SK-N-SH (cell line): Measurements from ENCODE around the gene PBXIP1. TPM values are rescaled to one million over a fixed set of nuclear protein-coding genes. Genes with fewer than 3 reads are reported as not detected.

Source experiments
- CTCF ChIA-PET: fragments of 300-600, 350-600 bp; formaldehyde crosslinking; extraction: SDS; loops from one replicate; lab custom pipeline; 2021; lab: Yijun Ruan, JAX
- POLR2A ChIA-PET: fragments of 350-600 bp; sonication (Branson Sonifier 250); formaldehyde crosslinking; extraction: SDS; loops from one replicate; lab custom pipeline; 2020; ENCODE audit warnings: antibody characterized with exemption, inconsistent platforms; lab: Yijun Ruan, JAX
- DNase-seq: peaks from one replicate; pipeline ENCODE4 v3.0.0; 2012
- H2AFZ ChIP-seq: fragments of 200-600 bp; sonication (generic); 2 replicates; pipeline ENCODE4 v1.8.1; 2016; ENCODE audit warnings: antibody characterized with exemption, mild to moderate bottlenecking, low read depth
- H3F3A ChIP-seq: fragments of 200-600 bp; sonication (generic); replicated peaks from 2 replicates; pipeline ENCODE3; 2016; ENCODE audit warnings: antibody characterized with exemption, mild to moderate bottlenecking; ENCODE audit not compliant: insufficient read depth
- H3K27ac ChIP-seq, 2 experiments: fragments of 200-500 bp in 1 of 2; fragments of 200-600 bp in 1 of 2; sonication (Bioruptor generic) in 1 of 2; sonication (generic), shearing (Covaris generic) in 1 of 2; 2 replicates each; pipeline versions ENCODE4 v1.5.1 to v1.6.1; 2014 to 2016; ENCODE audit warnings: low read depth in 2 of 2, inconsistent platforms in 1 of 2, low read length in 1 of 2, mild to moderate bottlenecking in 1 of 2, mixed read lengths in 1 of 2
- H3K27me3 ChIP-seq: fragments of 200-600 bp; sonication (generic), shearing (Covaris generic); 2 replicates; pipeline ENCODE4 v1.6.1; 2016; ENCODE audit warnings: mixed run types; ENCODE audit not compliant: insufficient read depth
- H3K36me3 ChIP-seq, 2 experiments: fragments of 200-500 bp in 1 of 2; fragments of 200-600 bp in 1 of 2; sonication (Bioruptor generic) in 1 of 2; sonication (generic) in 1 of 2; replicated peaks in 1 of 2; 2 replicates each; pipeline versions ENCODE3 to v1.5.1; 2014 to 2016; ENCODE audit warnings: low read length in 1 of 2, mild to moderate bottlenecking in 1 of 2; ENCODE audit not compliant: insufficient read depth in 2 of 2, control insufficient read depth in 1 of 2
- H3K4me1 ChIP-seq, 2 experiments: fragments of 200-500 bp in 1 of 2; fragments of 200-600 bp in 1 of 2; sonication (Bioruptor generic) in 1 of 2; sonication (generic), shearing (Covaris generic) in 1 of 2; 2 replicates each; pipeline versions ENCODE4 v1.5.1 to v1.6.1; 2014 to 2016; ENCODE audit warnings: low read depth in 1 of 2, low read length in 1 of 2, mixed run types in 1 of 2; ENCODE audit not compliant: insufficient read depth in 2 of 2, control insufficient read depth in 1 of 2
- H3K4me2 ChIP-seq: fragments of 200-600 bp; sonication (generic), shearing (Covaris generic); 2 replicates; pipeline ENCODE4 v1.6.1; 2017; ENCODE audit warnings: mixed run types
- H3K4me3 ChIP-seq, 2 experiments: fragments of 200-500 bp in 1 of 2; fragments of 200-600 bp in 1 of 2; sonication (Bioruptor generic) in 1 of 2; sonication (generic), shearing (Covaris generic) in 1 of 2; 2 replicates each; pipeline versions ENCODE4 v1.5.1 to v1.8.1; 2014 to 2016; ENCODE audit warnings: low read depth in 2 of 2, inconsistent platforms in 1 of 2, low read length in 1 of 2, mild to moderate bottlenecking in 1 of 2, mixed read lengths in 1 of 2, moderate library complexity in 1 of 2
- H3K79me2 ChIP-seq: fragments of 200-600 bp; sonication (generic); 2 replicates; pipeline ENCODE4 v1.8.1; 2017; ENCODE audit warnings: mild to moderate bottlenecking; ENCODE audit not compliant: insufficient read depth
- H3K9ac ChIP-seq: fragments of 200-600 bp; sonication (generic); 2 replicates; pipeline ENCODE4 v1.6.1; 2017; ENCODE audit warnings: mixed run types
- H3K9me2 ChIP-seq: fragments of 200-600 bp; sonication (generic); 2 replicates; pipeline ENCODE4 v1.6.1; 2017; ENCODE audit warnings: mixed run types
- H3K9me3 ChIP-seq: fragments of 200-600 bp; sonication (generic); 2 replicates; pipeline ENCODE4 v1.6.1; 2017; ENCODE audit warnings: mixed run types, mild to moderate bottlenecking, moderate library complexity
- H4K20me1 ChIP-seq: fragments of 200-600 bp; sonication (generic); 2 replicates; pipeline ENCODE4 v1.6.1; 2017; ENCODE audit warnings: mild to moderate bottlenecking, mixed run types; ENCODE audit not compliant: insufficient read depth
- ELF1 ChIP-seq: IDR thresholded peaks from 2 replicates; pipeline ENCODE4 v1.4.0; 2012
- FOSL2 ChIP-seq: IDR thresholded peaks from 2 replicates; pipeline ENCODE4 v1.4.0; 2012; ENCODE audit warnings: low read depth, mild to moderate bottlenecking, moderate library complexity, borderline replicate concordance
- FOXJ3 ChIP-seq: sonication (generic); formaldehyde crosslinking; IDR thresholded peaks from 2 replicates; pipeline ENCODE4 v1.5.1; 2020; ENCODE audit warnings: mild to moderate bottlenecking, missing genetic modification reagents
- FOXM1 ChIP-seq: IDR thresholded peaks from 2 replicates; pipeline ENCODE4 v1.4.0; 2012; ENCODE audit warnings: low read depth, mild to moderate bottlenecking
- GABPA ChIP-seq: IDR thresholded peaks from 2 replicates; pipeline ENCODE4 v1.4.0; 2012; ENCODE audit warnings: low read depth, mild to moderate bottlenecking
- JUND ChIP-seq: IDR thresholded peaks from 2 replicates; pipeline ENCODE4 v1.4.0; 2012
- NRF1 ChIP-seq: IDR thresholded peaks from 2 replicates; pipeline ENCODE4 v1.6.1; 2012; ENCODE audit warnings: low read depth, mild to moderate bottlenecking, low read length
- POLR2AphosphoS5 ChIP-seq: IDR thresholded peaks from 2 replicates; pipeline ENCODE4 v1.6.1; 2012; ENCODE audit warnings: low read depth, low read length
- RAD21 ChIP-seq: IDR thresholded peaks from 2 replicates; pipeline ENCODE4 v1.6.1; 2012; ENCODE audit warnings: mild to moderate bottlenecking, low read length
- RXRA ChIP-seq: IDR thresholded peaks from 2 replicates; pipeline ENCODE4 v1.4.0; 2012; ENCODE audit warnings: low read depth, mild to moderate bottlenecking, borderline replicate concordance
- SMC3 ChIP-seq: IDR thresholded peaks from 2 replicates; pipeline ENCODE4 v1.6.1; 2012; ENCODE audit warnings: low read depth, low read length, improper control_type of control experiment
- USF1 ChIP-seq: IDR thresholded peaks from 2 replicates; pipeline ENCODE4 v1.4.0; 2012; ENCODE audit warnings: low read depth, borderline replicate concordance
- USF2 ChIP-seq: fragments of 150-350 bp; IDR thresholded peaks from 2 replicates; pipeline ENCODE4 v1.6.1; 2017; ENCODE audit warnings: antibody characterized with exemption, low read length, low read depth, borderline replicate concordance
- YY1 ChIP-seq: IDR thresholded peaks from 2 replicates; pipeline ENCODE4 v1.4.0; 2012; ENCODE audit warnings: low read depth, mild to moderate bottlenecking
- WGBS: methylation state at CpG from one replicate; pipeline ENCODE4 v1.1.6; 2017; ENCODE audit warnings: low lambda C conversion rate; 5-methylcytosine and 5-hydroxymethylcytosine counted together
- polyA plus RNA-seq, 3 experiments: library from polyadenylated mRNA; depleted of rRNA; stranded (reverse); fragments of >200 nt; gene quantifications; 2 replicates each; pipeline ENCODE4 v1.2.3, GENCODE V29; 2012
- TF ChIP-seq, protein P1 (sequence below): fragments of 200-600 bp; sonication (generic); IDR thresholded peaks from 2 replicates; pipeline ENCODE4 v1.6.1; 2017; ENCODE audit warnings: antibody characterized with exemption, mild to moderate bottlenecking, moderate library complexity
- TF ChIP-seq, protein P2 (sequence below): IDR thresholded peaks from 2 replicates; pipeline ENCODE4 v1.4.0; 2012; ENCODE audit warnings: low read depth, borderline replicate concordance
- TF ChIP-seq, protein P3 (sequence below): IDR thresholded peaks from 2 replicates; pipeline ENCODE4 v1.4.0; 2012; ENCODE audit warnings: low read depth

PBXIP1 gene
- polyA plus RNA-seq, 1 of the 3 experiments (the other 2 are of a cell fraction): 55.9 TPM

- ChIA-PET POLR2A (interaction anchor here (1.0 to 2.8 kb wide), 7 partner anchors 8 to 37 kb away, joined by 3 to 18 read pairs (median 6); partner anchors contain the start of genes LENEP, PMVK and SHC1), CTCF (interaction anchor here (0.6 to 37.5 kb wide), 21 partner anchors 9 to 205 kb away, joined by 3 to 640 read pairs (median 4); partner anchors contain the start of genes FLAD1, LENEP, SHC1 and ZBTB7B)
- Histone ChIP-seq H3K9me3 (no peaks in the 10 kb centered on the region), H3K27ac (peak overlapping the region; percentile 83 to 98), H3F3A (peaks cover 34% of the 10 kb centered on the region), H3K4me3 (peak overlapping the region; percentile 72 to 73), H4K20me1 (peaks cover 5% of the 10 kb centered on the region), H3K79me2 (peaks cover 55% of the 10 kb centered on the region), H3K4me2 (peak overlapping the region; percentile 85), H3K9me2 (no peaks in the 10 kb centered on the region), H3K27me3 (no peaks in the 10 kb centered on the region), H3K9ac (peak overlapping the region; percentile 84), H3K4me1 (peaks cover 4 to 37% of the 10 kb centered on the region in 2 experiments; a peak in 3 of 4 replicates), H2AFZ (no peak overlapping the region), H3K36me3 (peaks cover 24 to 61% of the 10 kb centered on the region in 2 experiments)
- DNase-seq: peak; percentile 60
- WGBS: 13% methylated on average over 22 of the region's 25 CpGs
- TF ChIP-seq, protein P1, sequence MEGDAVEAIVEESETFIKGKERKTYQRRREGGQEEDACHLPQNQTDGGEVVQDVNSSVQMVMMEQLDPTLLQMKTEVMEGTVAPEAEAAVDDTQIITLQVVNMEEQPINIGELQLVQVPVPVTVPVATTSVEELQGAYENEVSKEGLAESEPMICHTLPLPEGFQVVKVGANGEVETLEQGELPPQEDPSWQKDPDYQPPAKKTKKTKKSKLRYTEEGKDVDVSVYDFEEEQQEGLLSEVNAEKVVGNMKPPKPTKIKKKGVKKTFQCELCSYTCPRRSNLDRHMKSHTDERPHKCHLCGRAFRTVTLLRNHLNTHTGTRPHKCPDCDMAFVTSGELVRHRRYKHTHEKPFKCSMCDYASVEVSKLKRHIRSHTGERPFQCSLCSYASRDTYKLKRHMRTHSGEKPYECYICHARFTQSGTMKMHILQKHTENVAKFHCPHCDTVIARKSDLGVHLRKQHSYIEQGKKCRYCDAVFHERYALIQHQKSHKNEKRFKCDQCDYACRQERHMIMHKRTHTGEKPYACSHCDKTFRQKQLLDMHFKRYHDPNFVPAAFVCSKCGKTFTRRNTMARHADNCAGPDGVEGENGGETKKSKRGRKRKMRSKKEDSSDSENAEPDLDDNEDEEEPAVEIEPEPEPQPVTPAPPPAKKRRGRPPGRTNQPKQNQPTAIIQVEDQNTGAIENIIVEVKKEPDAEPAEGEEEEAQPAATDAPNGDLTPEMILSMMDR: no peak
- TF ChIP-seq FOSL2 (0 out of 2 replicates have a peak, but pooled peaks have one; percentile 13), FOXM1 (no peak), USF2 (no peak), JUND (0 out of 2 replicates have a peak, but pooled peaks have one; percentile 16), ELF1 (no peak), SMC3 (no peak)
Measured at GRCh38 chr1:154962156-154962749, 6.4 kb upstream of the PBXIP1 start.

GRCh38 chr1:154961207-154962155 is 5.6 kb upstream of the PBXIP1 start, which contains the start of gene PYGO2:
Gene PYGO2, minus strand, starts transcription at chr1:154961782. Its CDS starts 206 bp downstream, at chr1:154961576.
- POLR2A ChIA-PET: interaction anchor here (0.6 to 2.8 kb wide), 13 partner anchors 9 to 83 kb away, joined by 3 to 18 read pairs (median 5); partner anchors contain the start of genes FLAD1, LENEP, PMVK and SHC1
- 0 out of 2 replicates have a peak within 1 kb of the TSS, but pooled peaks have one; percentile 29 for H2AFZ ChIP-seq
- CTCF ChIA-PET: interaction anchor here (0.6 to 37.5 kb wide), 32 partner anchors 9 to 394 kb away, joined by 3 to 640 read pairs (median 4); partner anchors contain the start of genes ADAM15, CHRNB2, FLAD1 and LENEP
- H4K20me1 ChIP-seq: no peaks in the 10 kb centered on the region
- WGBS: 1% methylated on average over 9 of the region's 93 CpGs
- H3K9ac ChIP-seq: peak within 1 kb of the TSS; percentile 84
- peak within 1 kb of the TSS; percentile 83 to 98 for H3K27ac ChIP-seq
- peak within 1 kb of the TSS; percentile 85 for H3K4me2 ChIP-seq
- H3K9me3 ChIP-seq: no peaks in the 10 kb centered on the region
- peak; percentile 93 for DNase-seq
- H3F3A ChIP-seq: peaks cover 31% of the 10 kb centered on the region
- no peaks in the 10 kb centered on the region for H3K27me3 ChIP-seq
- H3K36me3 ChIP-seq: peaks cover 16 to 53% of the 10 kb centered on the region in 2 experiments
- no peaks in the 10 kb centered on the region for H3K9me2 ChIP-seq
- H3K4me1 ChIP-seq: peaks cover 4 to 36% of the 10 kb centered on the region in 2 experiments; a peak in 3 of 4 replicates
- H3K4me3 ChIP-seq: peak within 1 kb of the TSS; percentile 72 to 73
- peaks cover 48% of the 10 kb centered on the region for H3K79me2 ChIP-seq
- TF ChIP-seq USF1 (no peak), FOXJ3 (CRISPR knock-in tag) (no peak), POLR2AphosphoS5 (peak; percentile 90), SMC3 (peak; percentile 26; the same call in 1 of the 2 replicates), RAD21 (peak; percentile 46), YY1 (no peak; the same call in 1 of the 2 replicates), NRF1 (no peak), GABPA (peak; percentile 84), RXRA (no peak)
- TF ChIP-seq, protein P2, sequence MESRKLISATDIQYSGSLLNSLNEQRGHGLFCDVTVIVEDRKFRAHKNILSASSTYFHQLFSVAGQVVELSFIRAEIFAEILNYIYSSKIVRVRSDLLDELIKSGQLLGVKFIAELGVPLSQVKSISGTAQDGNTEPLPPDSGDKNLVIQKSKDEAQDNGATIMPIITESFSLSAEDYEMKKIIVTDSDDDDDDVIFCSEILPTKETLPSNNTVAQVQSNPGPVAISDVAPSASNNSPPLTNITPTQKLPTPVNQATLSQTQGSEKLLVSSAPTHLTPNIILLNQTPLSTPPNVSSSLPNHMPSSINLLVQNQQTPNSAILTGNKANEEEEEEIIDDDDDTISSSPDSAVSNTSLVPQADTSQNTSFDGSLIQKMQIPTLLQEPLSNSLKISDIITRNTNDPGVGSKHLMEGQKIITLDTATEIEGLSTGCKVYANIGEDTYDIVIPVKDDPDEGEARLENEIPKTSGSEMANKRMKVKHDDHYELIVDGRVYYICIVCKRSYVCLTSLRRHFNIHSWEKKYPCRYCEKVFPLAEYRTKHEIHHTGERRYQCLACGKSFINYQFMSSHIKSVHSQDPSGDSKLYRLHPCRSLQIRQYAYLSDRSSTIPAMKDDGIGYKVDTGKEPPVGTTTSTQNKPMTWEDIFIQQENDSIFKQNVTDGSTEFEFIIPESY: peak; percentile 23; the same call in 1 of the 2 replicates
- TF ChIP-seq, protein P3, sequence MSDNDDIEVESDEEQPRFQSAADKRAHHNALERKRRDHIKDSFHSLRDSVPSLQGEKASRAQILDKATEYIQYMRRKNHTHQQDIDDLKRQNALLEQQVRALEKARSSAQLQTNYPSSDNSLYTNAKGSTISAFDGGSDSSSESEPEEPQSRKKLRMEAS: no peak
